ENCODE results near the gene PROS1. TPM values are rescaled to one million over a fixed set of nuclear protein-coding genes. Genes with fewer than 3 reads are reported as not detected.

PROS1 gene
- polyA plus RNA-seq, 1 donor (not counting 4 experiments of a cell fraction or from before 2014, with no cell fraction given) = 3.8 TPM

- Histone ChIP-seq H3K9me1 (ENCODE audit: control insufficient read depth, extremely low read depth, insufficient read depth, low read length) (no peaks in the 10 kb centered on the region), H3K9ac (ENCODE audit: control insufficient read depth, extremely low read depth, insufficient read depth, low read length) (no peak overlapping the region), H3K9me3 (ENCODE audit: control insufficient read depth, low read depth, low read length) (no peaks in the 10 kb centered on the region), H2AFZ (ENCODE audit: control insufficient read depth, low read length) (no peak overlapping the region), H3K36me3 (ENCODE audit: control insufficient read depth in 2 of 2, extremely low read depth in 1 of 2, insufficient read depth in 2 of 2, low read length in 2 of 2) (no peaks in the 10 kb centered on the region), H3K27me3 (ENCODE audit: control insufficient read depth, extremely low read depth, insufficient read depth, low read length) (no peaks in the 10 kb centered on the region), H3K4me3 (ENCODE audit: control insufficient read depth in 2 of 3, extremely low read depth in 1 of 3, insufficient read depth in 2 of 3, low read depth in 1 of 3, low read length in 3 of 3) (no peak overlapping the region), H4K20me1 (ENCODE audit: control insufficient read depth, extremely low read depth, insufficient read depth, low read length) (no peaks in the 10 kb centered on the region), H3K4me1 (ENCODE audit: control insufficient read depth, extremely low read depth, insufficient read depth, low read length) (no peaks in the 10 kb centered on the region), H3K27ac (ENCODE audit: control insufficient read depth, insufficient read depth, low read length) (no peak overlapping the region), H3K4me2 (ENCODE audit: control insufficient read depth, extremely low read depth, insufficient read depth, low read depth, low read length) (no peak overlapping the region), H3K79me2 (ENCODE audit: control insufficient read depth, insufficient read depth, low read length) (no peaks in the 10 kb centered on the region)
- FAIRE-seq (no peak), DNase-seq (ENCODE audit: low read depth, low spot score) (no peak)
- TF ChIP-seq EZH2 (IDR thresholded peaks at IDR 0.05; ENCODE audit: low read length) = no peak
- no peak for TF ChIP-seq CTCF (optimal IDR thresholded peaks at IDR 0.05 in 1 of 3, IDR thresholded peaks at IDR 0.05 in 1 of 3, conservative IDR thresholded peaks at IDR 0.05 in 1 of 3; ENCODE audit: extremely low read depth in 1 of 3, insufficient read depth in 2 of 3, low read length in 3 of 3)
- dilution Hi-C loops (cut with MboI; ENCODE audit: extremely low pct_ligation_motif_present, low sequenced_read_pairs) = no loop called here
These were observed 27.5 kb upstream of the PROS1 start for GRCh38 chr3:94001191-94001590.

- FAIRE-seq = peak; percentile 34
- Histone ChIP-seq H3K9ac (ENCODE audit: control insufficient read depth, extremely low read depth, insufficient read depth, low read length) (no peak overlapping the region), H3K36me3 (ENCODE audit: control insufficient read depth in 2 of 2, extremely low read depth in 1 of 2, insufficient read depth in 2 of 2, low read length in 2 of 2) (no peaks in the 10 kb centered on the region), H3K79me2 (ENCODE audit: control insufficient read depth, insufficient read depth, low read length) (peaks cover 2% of the 10 kb centered on the region), H4K20me1 (ENCODE audit: control insufficient read depth, extremely low read depth, insufficient read depth, low read length) (no peaks in the 10 kb centered on the region), H2AFZ (ENCODE audit: control insufficient read depth, low read length) (no peak overlapping the region), H3K27ac (ENCODE audit: control insufficient read depth, insufficient read depth, low read length) (no peak overlapping the region), H3K4me2 (ENCODE audit: control insufficient read depth, extremely low read depth, insufficient read depth, low read depth, low read length) (no peak overlapping the region), H3K4me3 (ENCODE audit: control insufficient read depth in 2 of 3, extremely low read depth in 1 of 3, insufficient read depth in 2 of 3, low read depth in 1 of 3, low read length in 3 of 3) (no peak overlapping the region), H3K4me1 (ENCODE audit: control insufficient read depth, extremely low read depth, insufficient read depth, low read length) (no peaks in the 10 kb centered on the region), H3K9me3 (ENCODE audit: control insufficient read depth, low read depth, low read length) (no peaks in the 10 kb centered on the region), H3K9me1 (ENCODE audit: control insufficient read depth, extremely low read depth, insufficient read depth, low read length) (no peaks in the 10 kb centered on the region), H3K27me3 (ENCODE audit: control insufficient read depth, extremely low read depth, insufficient read depth, low read length) (no peaks in the 10 kb centered on the region)
- dilution Hi-C loops (cut with MboI; ENCODE audit: extremely low pct_ligation_motif_present, low sequenced_read_pairs) = no loop called here
- TF ChIP-seq EZH2 (IDR thresholded peaks at IDR 0.05; ENCODE audit: low read length) (no peak), CTCF (optimal IDR thresholded peaks at IDR 0.05 in 1 of 3, IDR thresholded peaks at IDR 0.05 in 1 of 3, conservative IDR thresholded peaks at IDR 0.05 in 1 of 3; ENCODE audit: extremely low read depth in 1 of 3, insufficient read depth in 2 of 3, low read length in 3 of 3) (no peak)
- no peak for DNase-seq (ENCODE audit: low read depth, low spot score)
These were observed 20.4 kb upstream of the PROS1 start for GRCh38 chr3:93994056-93994455.
